Brain microvascular endothelial cell (primary cell): Measurements from ENCODE around the gene ZDBF2.

Source experiments
- DNase-seq: peaks from one replicate; pipeline ENCODE4 v3.0.0-alpha.2; 2020
- H3K27ac ChIP-seq: fragments of 250-450 bp; sonication (Bioruptor Pico); 2 replicates; pipeline ENCODE4 v1.5.1; 2020; ENCODE audit warnings: mild to moderate bottlenecking, moderate library complexity
- H3K27me3 ChIP-seq: fragments of 250-450 bp; sonication (Bioruptor Pico); replicated peaks from 2 replicates; pipeline ENCODE4 v1.5.1; 2020; ENCODE audit warnings: mild to moderate bottlenecking
- H3K36me3 ChIP-seq: fragments of 250-450 bp; sonication (Bioruptor Pico); replicated peaks from 2 replicates; pipeline ENCODE4 v1.5.1; 2020; ENCODE audit warnings: mild to moderate bottlenecking
- H3K4me3 ChIP-seq: 2 replicates; pipeline ENCODE4 v1.5.1; 2011; ENCODE audit warnings: low read depth, mild to moderate bottlenecking, control low read depth, low read length, moderate library complexity
- in situ Hi-C: cut with HindIII; loops from 2 replicates; pipeline ENCODE4 v1.10.0; 2017; ENCODE audit warnings: low sequenced_read_pairs, low pct_ligation_motif_present
- TF ChIP-seq, protein P1 (sequence below): IDR thresholded peaks from 2 replicates; pipeline ENCODE4 v1.5.1; 2011; ENCODE audit warnings: low read depth, mild to moderate bottlenecking, moderate library complexity, low read length, control low read depth, inconsistent platforms; ENCODE audit errors: missing control alignments

The ZDBF2 gene

DNA sequence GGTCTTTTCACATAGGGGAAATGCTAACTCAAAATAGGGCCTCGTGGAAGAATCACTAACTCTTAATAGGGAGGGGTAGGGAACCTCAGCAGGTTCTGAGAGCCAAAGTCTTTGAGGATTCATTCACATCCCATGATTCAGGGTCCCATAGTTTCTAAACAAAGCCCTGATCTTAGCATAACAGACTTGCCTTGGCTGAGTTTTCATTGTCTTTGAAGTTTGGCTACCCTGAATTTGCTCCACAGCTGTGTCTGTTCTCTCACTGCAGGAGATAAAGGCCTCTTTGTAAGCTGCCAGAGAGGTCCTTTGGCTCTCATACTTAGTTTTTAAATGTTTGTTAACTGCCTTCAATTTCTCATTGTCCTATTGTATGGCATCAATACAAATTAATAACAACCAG is 54.5 kb downstream of the ZDBF2 start:
- no peak for DNase-seq
- Histone ChIP-seq H3K4me3 (no peak overlapping the region), H3K27ac (no peak overlapping the region), H3K36me3 (no peaks in the 10 kb centered on the region), H3K27me3 (no peaks in the 10 kb centered on the region)
- in situ Hi-C loops, result no loop called here
- TF ChIP-seq, protein P1, sequence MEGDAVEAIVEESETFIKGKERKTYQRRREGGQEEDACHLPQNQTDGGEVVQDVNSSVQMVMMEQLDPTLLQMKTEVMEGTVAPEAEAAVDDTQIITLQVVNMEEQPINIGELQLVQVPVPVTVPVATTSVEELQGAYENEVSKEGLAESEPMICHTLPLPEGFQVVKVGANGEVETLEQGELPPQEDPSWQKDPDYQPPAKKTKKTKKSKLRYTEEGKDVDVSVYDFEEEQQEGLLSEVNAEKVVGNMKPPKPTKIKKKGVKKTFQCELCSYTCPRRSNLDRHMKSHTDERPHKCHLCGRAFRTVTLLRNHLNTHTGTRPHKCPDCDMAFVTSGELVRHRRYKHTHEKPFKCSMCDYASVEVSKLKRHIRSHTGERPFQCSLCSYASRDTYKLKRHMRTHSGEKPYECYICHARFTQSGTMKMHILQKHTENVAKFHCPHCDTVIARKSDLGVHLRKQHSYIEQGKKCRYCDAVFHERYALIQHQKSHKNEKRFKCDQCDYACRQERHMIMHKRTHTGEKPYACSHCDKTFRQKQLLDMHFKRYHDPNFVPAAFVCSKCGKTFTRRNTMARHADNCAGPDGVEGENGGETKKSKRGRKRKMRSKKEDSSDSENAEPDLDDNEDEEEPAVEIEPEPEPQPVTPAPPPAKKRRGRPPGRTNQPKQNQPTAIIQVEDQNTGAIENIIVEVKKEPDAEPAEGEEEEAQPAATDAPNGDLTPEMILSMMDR, result no peak

DNA sequence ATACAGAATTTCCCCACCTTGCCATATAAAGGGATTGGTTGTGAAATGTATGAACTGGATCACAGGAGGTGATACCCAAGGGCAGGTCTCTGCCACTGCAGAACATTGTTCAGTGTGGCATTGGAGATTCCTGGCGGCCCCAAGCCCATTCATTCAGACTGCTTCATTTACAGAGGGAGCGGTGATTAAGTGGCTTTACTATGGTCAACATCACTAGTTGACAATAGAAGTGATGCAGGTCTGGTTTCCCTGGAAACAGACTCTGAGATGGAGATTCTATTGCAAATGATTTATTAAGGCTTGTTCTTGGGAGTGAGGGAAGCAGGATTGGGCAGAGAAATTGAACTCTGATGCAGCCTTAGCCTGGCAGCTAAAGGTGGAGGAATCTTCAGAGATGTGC is 62.4 kb downstream of the ZDBF2 start:
- no peak overlapping the region for H3K4me3 ChIP-seq
- no peak for DNase-seq
- no peak overlapping the region for H3K27ac ChIP-seq
- H3K36me3 ChIP-seq, result no peaks in the 10 kb centered on the region
- TF ChIP-seq, protein P1, result no peak
- H3K27me3 ChIP-seq, result no peaks in the 10 kb centered on the region
- in situ Hi-C loops, result no loop called here

DNA sequence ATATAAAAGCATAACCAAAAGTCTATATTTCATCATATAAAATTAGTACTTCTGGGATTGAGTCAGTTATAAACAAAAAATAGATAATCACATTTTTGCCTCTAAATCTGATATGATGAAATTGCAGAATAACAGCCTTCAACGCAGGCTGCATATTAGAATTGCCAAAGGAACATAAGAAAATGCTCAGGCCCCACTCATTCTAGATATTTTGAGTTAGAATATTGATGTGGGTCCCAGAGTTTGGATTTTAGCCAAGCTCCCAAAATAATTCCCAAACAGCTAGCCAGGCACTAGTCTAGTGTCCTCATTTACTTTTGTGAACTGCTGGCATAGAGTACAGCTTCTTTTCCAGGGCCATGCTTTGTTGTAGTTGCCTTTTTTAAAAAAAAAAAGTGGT is 63.5 kb downstream of the ZDBF2 start:
- in situ Hi-C loops, result no loop called here
- H3K36me3 ChIP-seq, result no peaks in the 10 kb centered on the region
- H3K4me3 ChIP-seq, result no peak overlapping the region
- DNase-seq, result no peak
- no peaks in the 10 kb centered on the region for H3K27me3 ChIP-seq
- no peak overlapping the region for H3K27ac ChIP-seq
- TF ChIP-seq, protein P1, result no peak

DNA sequence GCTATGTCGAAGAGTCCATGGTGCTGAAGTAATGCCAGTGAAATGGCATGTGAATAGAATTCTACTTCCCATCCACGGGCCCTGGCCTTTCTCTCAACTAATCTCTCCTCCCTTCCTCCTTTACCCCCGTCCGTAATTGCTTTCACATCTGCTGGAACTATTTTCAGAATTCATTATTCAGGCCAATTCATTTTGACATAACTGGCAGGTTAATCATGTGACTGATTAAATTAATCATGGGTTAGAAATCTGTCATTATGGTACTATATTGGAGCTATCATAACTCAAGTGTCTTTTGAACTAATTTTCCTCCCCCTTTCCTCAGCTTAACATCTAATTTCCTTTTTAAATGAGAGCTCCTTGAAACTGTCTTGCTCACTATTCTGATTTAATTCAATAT is 66.9 kb downstream of the ZDBF2 start:
- Histone ChIP-seq H3K27me3 (no peaks in the 10 kb centered on the region), H3K36me3 (no peaks in the 10 kb centered on the region), H3K4me3 (no peak overlapping the region), H3K27ac (no peak overlapping the region)
- in situ Hi-C loops, result no loop called here
- TF ChIP-seq, protein P1, result no peak
- no peak for DNase-seq

DNA sequence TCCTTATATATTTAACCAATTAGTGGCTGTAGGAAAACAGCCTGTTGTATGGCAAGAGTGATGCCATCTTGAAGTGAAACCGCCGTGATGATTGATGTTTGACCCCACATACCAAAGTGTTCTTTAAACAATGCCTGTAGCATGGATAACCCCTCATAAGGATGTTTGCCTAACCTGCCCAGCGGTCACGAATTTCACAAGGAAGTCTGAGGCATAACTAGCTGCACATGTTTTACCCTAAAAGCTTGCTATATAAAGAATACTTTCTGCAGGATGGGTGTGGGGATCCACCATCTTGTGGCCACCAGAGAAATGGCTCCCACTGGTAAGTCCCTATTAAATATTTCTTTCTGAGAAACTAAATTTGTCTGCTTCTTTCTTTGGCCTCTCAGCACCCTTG is 68.7 kb downstream of the ZDBF2 start:
- H3K36me3 ChIP-seq, result no peaks in the 10 kb centered on the region
- DNase-seq, result no peak
- H3K27ac ChIP-seq, result no peak overlapping the region
- in situ Hi-C loops, result no loop called here
- no peak overlapping the region for H3K4me3 ChIP-seq
- no peaks in the 10 kb centered on the region for H3K27me3 ChIP-seq
- TF ChIP-seq, protein P1, result no peak

DNA sequence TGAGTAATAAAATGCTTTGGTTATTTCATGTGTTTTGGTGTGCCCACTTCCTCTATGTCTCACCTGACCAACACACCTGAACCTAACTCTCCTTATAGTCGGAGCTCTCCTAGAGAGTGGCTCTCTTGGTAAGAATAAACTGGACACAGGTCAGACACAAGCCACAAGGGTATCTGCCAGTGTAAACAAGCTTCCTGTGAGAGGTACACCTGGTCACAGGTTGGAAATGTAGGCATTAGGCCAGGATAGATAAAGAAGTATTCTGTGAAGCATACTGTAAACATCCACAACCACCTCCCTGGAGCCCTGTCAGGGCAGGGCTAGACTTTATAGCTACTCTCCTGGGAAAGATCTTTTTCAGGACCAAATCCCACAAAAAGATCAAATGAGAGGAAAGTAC is 69.4 kb downstream of the ZDBF2 start:
- H3K4me3 ChIP-seq, result no peak overlapping the region
- TF ChIP-seq, protein P1, result no peak
- H3K27ac ChIP-seq, result no peak overlapping the region
- in situ Hi-C loops, result no loop called here
- no peak for DNase-seq
- no peaks in the 10 kb centered on the region for H3K36me3 ChIP-seq
- no peaks in the 10 kb centered on the region for H3K27me3 ChIP-seq
